GM13977 (cell line): ENCODE measurements around the gene CNTNAP2.

Experiments used
- DNase-seq: peaks from one replicate; pipeline ENCODE4 v3.0.0; 2012; ENCODE audit warnings: low spot score
- CTCF ChIP-seq: IDR thresholded peaks from 2 replicates; pipeline ENCODE4 v1.5.1; 2012; ENCODE audit warnings: mild to moderate bottlenecking, control low read depth; ENCODE audit not compliant: insufficient read depth; ENCODE audit errors: extremely low read depth, missing control alignments
- in situ Hi-C: fragments of 300-500 bp; cut with MboI; formaldehyde crosslinking; loops from one replicate; pipeline ENCODE4 v1.12.0; 2022; ENCODE audit warnings: low sequenced_read_pairs, low pct_unique_long_range_greater_than_20kb, mixed read lengths, inconsistent platforms; ENCODE audit not compliant: unreplicated experiment

The CNTNAP2 gene

GRCh38 chr7:148115308-148115707, 1998.7 kb downstream of the CNTNAP2 start:
- in situ Hi-C loops, result no loop called here
- DNase-seq, result no peak
- no peak for TF ChIP-seq CTCF

GRCh38 chr7:148116195-148116594, 1999.6 kb downstream of the CNTNAP2 start:
- no peak for DNase-seq
- no peak for TF ChIP-seq CTCF
- in situ Hi-C loops, result no loop called here

- in situ Hi-C loops, result no loop called here
- TF ChIP-seq CTCF, result no peak
- no peak for DNase-seq
Observed at GRCh38 chr7:148116829-148117403, 2000.3 kb downstream of the CNTNAP2 start.

- in situ Hi-C loops, result no loop called here
- DNase-seq, result no peak
- TF ChIP-seq CTCF, result no peak
Observed at GRCh38 chr7:148118371-148118770, 2001.8 kb downstream of the CNTNAP2 start.

GRCh38 chr7:148121401-148121800, 2004.8 kb downstream of the CNTNAP2 start:
- TF ChIP-seq CTCF, result no peak
- in situ Hi-C loops, result no loop called here
- no peak for DNase-seq

- TF ChIP-seq CTCF, result no peak
- no peak for DNase-seq
- in situ Hi-C loops, result no loop called here
Observed at GRCh38 chr7:148121847-148122246, 2005.2 kb downstream of the CNTNAP2 start.

- DNase-seq, result no peak
- no peak for TF ChIP-seq CTCF
- in situ Hi-C loops, result no loop called here
Observed at GRCh38 chr7:148124477-148124876, 2007.9 kb downstream of the CNTNAP2 start.
